ENCODE data around the gene TNFRSF19.

The TNFRSF19 gene

GRCh38 chr13:23645851-23646250 lies 75.6 kb downstream of the TNFRSF19 start:
- ATAC-seq, result no peak

GRCh38 chr13:23651439-23651838 lies 81.2 kb downstream of the TNFRSF19 start:
- TF ChIP-seq RARB (CRISPR knock-in tag; IDR thresholded peaks at IDR 0.05) (no peak), ZFP30 (CRISPR knock-in tag; IDR thresholded peaks at IDR 0.05) (no peak), BACH2 (CRISPR knock-in tag; IDR thresholded peaks at IDR 0.05; ENCODE audit: borderline replicate concordance) (no peak), TSHZ2 (CRISPR knock-in tag; IDR thresholded peaks at IDR 0.05) (no peak), ZFP3 (CRISPR knock-in tag; IDR thresholded peaks at IDR 0.05) (no peak), PPARA (CRISPR knock-in tag; IDR thresholded peaks at IDR 0.05; ENCODE audit: borderline replicate concordance) (no peak), TCF4 (CRISPR knock-in tag; IDR thresholded peaks at IDR 0.05; ENCODE audit: borderline replicate concordance) (no peak), CSRNP3 (CRISPR knock-in tag; IDR thresholded peaks at IDR 0.05) (no peak)
- no peak for ATAC-seq

More at GRCh38 chr13:23645851-23646250, 75.6 kb downstream of the TNFRSF19 start:
- TF ChIP-seq ZNF70 (CRISPR knock-in tag; IDR thresholded peaks at IDR 0.05) (no peak), CSRNP3 (CRISPR knock-in tag; IDR thresholded peaks at IDR 0.05) (no peak), ZNF8 (CRISPR knock-in tag; IDR thresholded peaks at IDR 0.05) (no peak), BACH2 (CRISPR knock-in tag; IDR thresholded peaks at IDR 0.05; ENCODE audit: borderline replicate concordance) (no peak), CREB5 (CRISPR knock-in tag; IDR thresholded peaks at IDR 0.05; ENCODE audit: low read depth) (no peak), ZFP30 (CRISPR knock-in tag; IDR thresholded peaks at IDR 0.05) (no peak), TSHZ2 (CRISPR knock-in tag; IDR thresholded peaks at IDR 0.05) (no peak), ZNF565 (CRISPR knock-in tag; conservative IDR thresholded peaks at IDR 0.05; ENCODE audit: low read depth) (no peak), RARB (CRISPR knock-in tag; IDR thresholded peaks at IDR 0.05) (no peak), TOX (CRISPR knock-in tag; IDR thresholded peaks at IDR 0.05; ENCODE audit: borderline replicate concordance) (no peak), OSR1 (CRISPR knock-in tag; IDR thresholded peaks at IDR 0.05) (no peak), ESRRG (CRISPR knock-in tag; IDR thresholded peaks at IDR 0.05) (no peak), CSDC2 (CRISPR knock-in tag; IDR thresholded peaks at IDR 0.05) (no peak)

GRCh38 chr13:23651887-23652286 lies 81.7 kb downstream of the TNFRSF19 start:
- ATAC-seq, result no peak
- TF ChIP-seq POU6F1 (CRISPR knock-in tag; IDR thresholded peaks at IDR 0.05; ENCODE audit: borderline replicate concordance, low read depth), result no peak
